ENCODE data around the gene NT5M.

- TF ChIP-seq, protein P1, sequence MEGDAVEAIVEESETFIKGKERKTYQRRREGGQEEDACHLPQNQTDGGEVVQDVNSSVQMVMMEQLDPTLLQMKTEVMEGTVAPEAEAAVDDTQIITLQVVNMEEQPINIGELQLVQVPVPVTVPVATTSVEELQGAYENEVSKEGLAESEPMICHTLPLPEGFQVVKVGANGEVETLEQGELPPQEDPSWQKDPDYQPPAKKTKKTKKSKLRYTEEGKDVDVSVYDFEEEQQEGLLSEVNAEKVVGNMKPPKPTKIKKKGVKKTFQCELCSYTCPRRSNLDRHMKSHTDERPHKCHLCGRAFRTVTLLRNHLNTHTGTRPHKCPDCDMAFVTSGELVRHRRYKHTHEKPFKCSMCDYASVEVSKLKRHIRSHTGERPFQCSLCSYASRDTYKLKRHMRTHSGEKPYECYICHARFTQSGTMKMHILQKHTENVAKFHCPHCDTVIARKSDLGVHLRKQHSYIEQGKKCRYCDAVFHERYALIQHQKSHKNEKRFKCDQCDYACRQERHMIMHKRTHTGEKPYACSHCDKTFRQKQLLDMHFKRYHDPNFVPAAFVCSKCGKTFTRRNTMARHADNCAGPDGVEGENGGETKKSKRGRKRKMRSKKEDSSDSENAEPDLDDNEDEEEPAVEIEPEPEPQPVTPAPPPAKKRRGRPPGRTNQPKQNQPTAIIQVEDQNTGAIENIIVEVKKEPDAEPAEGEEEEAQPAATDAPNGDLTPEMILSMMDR (conservative IDR thresholded peaks at IDR 0.05): no peak; the same call in 1 of the 2 replicates
- no peak for TF ChIP-seq ZFX (IDR thresholded peaks at IDR 0.05)
These were observed 84.6 kb downstream of the NT5M start for GRCh38 chr17:17387498-17388362.
